HG02840 (cell line): Measurements from ENCODE around the gene FBXL16.

Experiments
- ATAC-seq: cut with Tn5 transposase; IDR thresholded peaks from one replicate; pipeline ENCODE4 v1.9.1; 2021; ENCODE audit warnings: mild to moderate bottlenecking, moderate library complexity, moderate number of reproducible peaks; ENCODE audit not compliant: unreplicated experiment, low FRiP score

FBXL16 gene

DNA sequence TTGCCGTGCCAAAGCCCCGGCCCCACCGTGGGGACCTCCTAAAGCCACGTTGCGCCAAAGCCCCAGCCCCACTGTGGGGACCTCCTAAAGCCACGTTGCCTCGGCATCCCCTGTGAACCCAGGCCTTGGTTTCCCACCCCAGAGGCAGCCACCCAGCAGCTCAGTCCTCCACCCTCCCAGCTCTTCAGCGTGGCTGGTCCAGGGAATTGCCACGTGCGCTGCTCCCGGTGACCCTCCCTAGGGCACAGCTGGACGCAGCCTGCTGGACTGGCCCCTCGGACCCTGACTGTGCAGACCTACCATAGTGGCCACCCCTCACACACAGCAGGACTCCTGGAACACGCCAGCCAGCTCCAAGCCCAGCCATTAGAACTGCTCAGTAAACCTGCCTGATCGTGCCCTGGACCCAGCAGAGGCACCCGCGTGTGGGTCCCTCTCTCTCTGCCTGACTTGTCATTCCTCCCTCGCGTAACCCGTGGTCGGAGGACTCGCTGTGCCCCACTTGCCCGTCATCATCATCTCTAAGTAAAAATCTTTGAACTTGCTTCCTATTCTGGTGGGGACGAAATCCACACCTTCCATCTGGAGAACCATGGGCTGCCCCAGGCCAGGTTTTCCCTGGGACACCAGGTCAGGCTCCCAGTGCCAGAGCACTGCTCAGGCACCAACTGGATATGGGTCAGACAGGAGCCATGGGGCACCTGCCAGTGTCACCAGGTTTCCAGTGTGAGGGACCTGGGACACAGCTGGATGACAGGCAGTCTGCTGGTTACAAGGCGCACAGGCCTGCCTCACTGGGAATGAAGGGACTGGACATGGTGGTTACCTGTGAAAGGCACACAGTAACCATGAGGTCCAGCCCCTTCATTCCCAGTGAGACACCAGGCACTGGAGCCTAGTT lies 29.6 kb upstream of the FBXL16 start:
- ATAC-seq = no peak

DNA sequence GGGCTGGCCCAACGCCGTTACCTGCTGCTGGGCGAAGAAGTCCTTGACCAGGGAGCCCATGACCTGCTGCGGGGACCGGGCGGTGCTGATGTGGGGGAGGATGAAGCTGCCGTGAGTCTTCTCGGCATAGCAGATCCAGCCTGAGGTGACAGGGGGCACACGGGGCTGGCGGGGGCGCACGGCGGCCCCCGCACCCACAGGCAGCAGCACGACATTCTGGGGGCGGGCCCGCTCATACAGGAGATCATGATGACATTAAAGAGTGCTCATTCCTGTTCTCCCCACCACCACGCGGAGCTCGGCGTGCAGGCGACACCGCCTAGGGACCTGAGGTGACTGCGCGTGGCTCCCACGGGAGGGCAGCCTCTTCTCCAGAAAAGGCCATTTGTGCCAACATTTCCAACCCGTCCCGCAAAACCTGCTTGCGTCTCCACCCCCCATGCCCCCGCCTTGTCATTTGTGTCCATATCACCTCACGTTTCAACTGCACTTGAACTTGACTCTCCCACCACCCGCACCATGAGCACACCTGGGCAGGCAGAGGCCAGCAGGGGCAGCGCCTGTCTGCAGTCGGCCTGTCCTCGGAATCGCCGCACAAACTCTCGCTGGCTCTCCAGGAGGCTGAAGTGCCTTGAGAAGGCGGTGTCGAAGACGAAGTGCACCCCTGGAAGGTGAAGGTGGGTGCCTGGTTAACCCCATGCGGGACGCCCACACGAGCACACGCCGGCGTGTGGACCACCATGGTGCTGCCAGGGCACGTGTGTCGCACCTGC lies 28.8 kb upstream of the FBXL16 start:
- no peak for ATAC-seq

DNA sequence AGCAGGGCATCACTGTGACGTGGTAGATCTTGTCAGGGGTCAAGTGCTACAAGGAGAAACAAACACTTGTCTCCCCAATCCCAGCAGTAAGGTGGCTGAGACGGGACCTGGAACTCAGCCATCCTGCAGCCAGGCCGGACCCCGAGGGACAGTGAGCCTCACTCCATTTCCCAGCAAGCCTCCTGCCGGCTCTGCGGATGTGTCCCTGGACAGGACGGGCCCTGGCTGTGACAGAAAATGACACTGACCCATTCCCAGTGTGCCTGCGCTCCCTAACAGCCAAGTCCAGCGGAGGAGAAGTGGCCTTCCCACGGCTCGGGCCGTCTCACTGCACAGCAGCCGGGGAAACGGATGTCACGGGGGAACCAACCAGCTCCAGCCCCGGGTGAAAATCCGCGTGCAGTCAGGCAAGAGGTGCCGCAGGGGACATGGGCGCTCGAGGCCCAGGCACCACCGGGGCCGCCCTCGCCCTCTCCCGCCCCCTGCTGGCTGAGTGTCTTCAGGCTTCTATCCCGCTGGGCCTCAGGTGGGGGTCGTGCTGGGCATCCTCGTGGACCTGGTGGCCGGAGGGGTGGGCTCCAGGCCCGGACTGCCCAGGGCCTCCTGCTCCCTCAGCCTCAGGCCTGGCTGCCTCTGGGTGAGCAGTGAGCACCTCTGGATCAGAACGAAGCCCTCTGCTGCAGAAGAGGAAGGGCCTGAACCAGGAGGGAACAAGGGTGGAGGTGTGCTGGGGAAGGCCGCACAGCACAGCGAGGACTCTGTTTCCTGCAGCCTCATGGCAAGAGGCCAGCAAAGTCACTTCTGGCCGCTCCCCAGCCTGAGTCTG lies 28.0 kb upstream of the FBXL16 start:
- no peak for ATAC-seq

GRCh38 chr16:732936-733335 lies 27.3 kb upstream of the FBXL16 start:
- no peak for ATAC-seq

DNA sequence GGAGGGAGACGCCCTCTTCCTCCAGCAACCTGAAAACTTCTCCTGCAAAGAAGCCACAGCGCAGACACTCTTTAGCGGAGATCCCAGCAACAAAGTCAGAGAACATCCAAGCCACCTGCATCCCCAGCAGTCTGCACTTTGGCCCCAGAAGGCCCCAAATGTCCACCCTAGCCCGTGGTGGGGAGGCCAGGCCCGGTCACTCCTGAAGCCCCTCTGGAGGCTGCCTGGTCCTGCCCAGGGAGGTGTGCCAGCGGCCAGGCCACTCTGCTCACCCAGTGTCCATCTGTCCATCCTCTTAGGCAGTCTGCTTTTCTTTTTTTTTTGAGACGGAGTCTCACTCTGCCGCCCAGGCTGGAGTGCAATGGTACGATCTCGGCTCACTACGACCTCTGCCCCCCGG lies 26.7 kb upstream of the FBXL16 start:
- no peak for ATAC-seq

- ATAC-seq = no peak
These were observed 25.3 kb upstream of the FBXL16 start for GRCh38 chr16:730666-731509.

DNA sequence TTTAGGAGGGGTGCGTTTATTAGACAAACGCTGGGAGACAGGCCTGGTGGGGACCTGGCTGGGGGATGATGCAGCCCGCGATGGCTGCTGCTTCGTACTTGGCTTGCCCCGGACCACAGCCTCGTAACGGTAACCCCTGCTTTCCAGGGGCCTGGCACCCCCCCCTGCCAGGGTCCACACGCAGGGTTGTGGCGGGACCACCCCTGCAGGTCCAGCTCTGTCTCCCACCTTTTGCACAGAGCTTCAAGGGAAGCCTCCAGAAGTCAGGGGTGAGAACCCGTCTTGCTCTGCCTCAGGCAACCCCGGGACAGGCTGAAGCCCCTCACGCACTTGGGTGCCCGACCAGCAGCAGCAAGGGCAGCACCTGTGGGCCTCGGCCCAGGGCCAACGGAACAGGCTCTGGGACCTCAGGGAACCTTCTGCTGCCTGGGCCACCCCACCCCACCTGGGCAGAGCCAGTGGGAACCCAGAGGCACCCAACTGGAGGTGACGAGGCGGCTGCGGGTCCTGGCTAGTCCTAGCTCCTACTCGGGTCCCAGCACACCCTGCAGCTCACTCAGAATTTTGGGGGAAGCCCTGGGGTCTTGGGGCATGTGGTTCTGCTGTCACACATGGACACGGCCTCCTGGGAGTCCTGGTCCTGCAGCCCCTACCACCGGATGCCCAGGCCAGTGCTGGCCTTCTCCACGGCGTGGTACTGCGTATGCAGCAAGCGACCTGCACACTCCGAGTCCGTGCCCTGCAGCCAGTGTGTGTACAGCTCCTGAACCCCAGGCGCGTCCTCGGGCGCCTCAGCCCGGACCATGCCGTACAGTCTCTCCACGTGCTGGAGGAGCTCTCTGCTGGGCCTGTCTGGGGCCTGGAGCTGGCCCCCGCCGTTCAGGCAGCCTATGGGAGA lies 24.4 kb upstream of the FBXL16 start:
- ATAC-seq = no peak

DNA sequence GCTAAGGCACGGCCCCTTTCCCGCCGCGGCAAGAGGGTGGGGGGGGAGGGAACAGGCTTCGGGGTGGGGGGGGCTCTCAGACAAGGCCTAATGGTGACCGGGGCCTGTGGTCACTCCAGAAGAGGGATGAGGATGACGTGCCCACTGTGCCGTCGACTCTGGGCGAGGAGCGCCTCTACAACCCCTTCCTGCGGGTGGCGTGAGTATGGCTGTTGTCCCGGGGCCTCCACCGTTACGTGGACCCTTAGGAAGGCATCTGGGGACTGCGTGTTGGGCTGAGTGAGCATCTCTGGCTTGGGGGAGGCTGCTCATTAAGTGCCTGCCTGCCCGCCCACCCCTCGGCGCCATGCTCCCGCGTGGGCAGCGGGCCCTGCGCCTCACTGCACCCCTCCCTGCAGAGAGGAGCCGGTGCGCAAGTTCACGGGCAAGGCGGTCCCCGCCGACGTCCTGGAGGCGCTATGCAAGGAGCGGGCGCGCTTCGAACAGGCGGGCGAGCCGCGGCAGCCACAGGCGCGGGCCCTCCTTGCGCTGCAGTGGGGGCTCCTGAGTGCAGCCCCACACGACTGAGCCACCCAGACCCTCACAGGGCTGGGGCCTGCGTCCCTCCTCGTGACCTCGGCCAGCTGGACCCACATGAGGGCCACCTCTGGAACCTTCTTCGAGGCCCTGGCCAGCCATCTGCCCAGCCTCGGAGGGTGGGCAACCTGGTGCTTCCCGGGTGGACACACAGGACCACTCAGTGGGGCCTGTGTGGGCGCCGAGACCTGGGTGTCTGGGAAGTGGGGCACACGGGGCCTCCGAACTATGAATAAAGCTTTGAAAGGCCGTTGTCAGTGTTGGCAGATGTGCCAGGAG lies 23.5 kb upstream of the FBXL16 start:
- no peak for ATAC-seq

- ATAC-seq = no peak
These were observed 22.7 kb upstream of the FBXL16 start for GRCh38 chr16:728131-728889.

GRCh38 chr16:727291-727977 lies 21.8 kb upstream of the FBXL16 start:
- no peak for ATAC-seq

GRCh38 chr16:726438-727290 lies 21.1 kb upstream of the FBXL16 start, which contains the start of the genes CCDC78 and HAGHL:
TSS of gene CCDC78 (minus strand) at chr16:726443. CDS start at chr16:726367, 76 bp downstream.
TSS of gene HAGHL (plus strand) at chr16:727106. CDS start at chr16:727510, 404 bp downstream.
- ATAC-seq = no peak

DNA sequence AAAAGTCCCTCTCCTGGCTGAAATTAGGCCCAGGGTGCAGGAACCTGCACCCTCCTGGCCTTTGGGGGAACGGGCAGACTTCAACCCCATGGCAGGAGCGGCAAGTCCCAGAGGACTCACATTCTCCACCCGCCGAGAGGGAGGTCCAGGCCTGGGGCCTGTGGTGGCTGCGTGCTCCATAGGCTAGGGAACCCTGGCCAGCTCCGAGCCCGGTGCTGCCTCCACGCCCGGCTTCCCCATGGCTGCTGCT lies 20.5 kb upstream of the FBXL16 start:
- no peak for ATAC-seq

DNA sequence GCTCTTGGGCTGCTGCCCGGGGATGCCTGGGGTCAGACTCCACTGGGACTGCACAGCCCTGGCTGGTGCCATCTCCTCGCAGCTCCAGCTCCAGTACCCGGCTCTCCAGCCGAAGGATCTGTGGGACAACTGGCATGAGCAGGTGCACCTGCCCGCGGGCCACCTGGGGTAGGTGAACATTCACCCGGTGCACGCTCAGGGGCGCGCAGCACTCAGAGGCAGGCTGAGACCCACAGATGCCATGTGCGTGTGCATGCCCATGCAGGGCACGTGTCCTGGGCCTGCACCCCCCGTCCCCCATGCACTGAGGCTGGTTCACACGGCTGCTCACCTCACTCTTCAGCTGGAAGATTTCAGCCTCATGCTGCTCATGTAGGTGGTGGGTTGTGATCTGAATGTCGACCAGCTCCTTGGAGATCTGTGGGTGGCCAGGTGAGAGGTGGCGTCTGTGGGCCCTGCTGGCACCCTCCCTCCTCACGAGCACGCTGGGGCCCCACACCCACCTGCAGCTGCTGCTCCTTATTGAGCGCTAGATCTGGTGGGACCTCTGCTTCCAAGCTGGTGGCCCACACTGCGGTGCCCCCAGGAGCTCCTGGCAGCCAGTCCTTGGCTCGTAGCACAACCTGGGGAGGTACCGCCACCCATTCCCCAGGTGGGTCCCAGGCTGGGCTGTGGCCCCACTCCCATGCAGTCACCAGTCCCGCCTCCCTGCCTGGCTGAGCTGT lies 20.0 kb upstream of the FBXL16 start:
- ATAC-seq = no peak

- no peak for ATAC-seq
These were observed 19.4 kb upstream of the FBXL16 start for GRCh38 chr16:725041-725376.
